NCI-H82 treated with DMSO at 0.1 percent for 48 hours (cell line): ENCODE data around the gene ATP1A2.

ENCODE experiments used
- DNase-seq: peaks from one replicate; lab custom pipeline; 2025; ENCODE audit not compliant: unreplicated experiment; lab: John Stamatoyannopoulos, UW

ATP1A2 gene

GRCh38 chr1:160139840-160140239, 24.3 kb downstream of the ATP1A2 start:
- DNase-seq = no peak

GRCh38 chr1:160143695-160144094, 28.1 kb downstream of the ATP1A2 start:
- no peak for DNase-seq

GRCh38 chr1:160144921-160145320, 29.4 kb downstream of the ATP1A2 start:
- DNase-seq = no peak

- no peak for DNase-seq
These were observed 30.5 kb downstream of the ATP1A2 start for GRCh38 chr1:160146107-160146506.

- DNase-seq = no peak
These were observed 32.6 kb downstream of the ATP1A2 start for GRCh38 chr1:160148121-160148520.

GRCh38 chr1:160149233-160149632, 33.7 kb downstream of the ATP1A2 start:
- DNase-seq = no peak

GRCh38 chr1:160149716-160150115, 34.2 kb downstream of the ATP1A2 start:
- no peak for DNase-seq

- no peak for DNase-seq
These were observed 35.7 kb downstream of the ATP1A2 start, which contains the start of gene ATP1A4 for GRCh38 chr1:160151303-160151702. Gene ATP1A4, plus strand, starts transcription at chr1:160151603. Its CDS starts 438 bp downstream, at chr1:160152041.

- no peak for DNase-seq
These were observed 39.2 kb downstream of the ATP1A2 start for GRCh38 chr1:160154790-160155189.

- no peak for DNase-seq
These were observed 40.8 kb downstream of the ATP1A2 start for GRCh38 chr1:160156361-160156760.

- no peak for DNase-seq
These were observed 41.6 kb downstream of the ATP1A2 start for GRCh38 chr1:160157174-160157573.

GRCh38 chr1:160158031-160158430, 42.5 kb downstream of the ATP1A2 start:
- no peak for DNase-seq

- no peak for DNase-seq
These were observed 43.0 kb downstream of the ATP1A2 start for GRCh38 chr1:160158534-160158933.

- DNase-seq = no peak
These were observed 44.3 kb downstream of the ATP1A2 start for GRCh38 chr1:160159846-160160245.

- DNase-seq = no peak
These were observed 46.6 kb downstream of the ATP1A2 start for GRCh38 chr1:160161965-160162705.

GRCh38 chr1:160162931-160163330, 47.4 kb downstream of the ATP1A2 start:
- DNase-seq = no peak

- no peak for DNase-seq
These were observed 48.1 kb downstream of the ATP1A2 start for GRCh38 chr1:160163615-160164014.

- DNase-seq = no peak
These were observed 48.6 kb downstream of the ATP1A2 start for GRCh38 chr1:160164121-160164520.

- DNase-seq = no peak
These were observed 50.8 kb downstream of the ATP1A2 start for GRCh38 chr1:160166166-160166868.

- DNase-seq = no peak
These were observed 51.5 kb downstream of the ATP1A2 start for GRCh38 chr1:160167056-160167455.

GRCh38 chr1:160167580-160167979, 52.0 kb downstream of the ATP1A2 start:
- no peak for DNase-seq

GRCh38 chr1:160168016-160168415, 52.5 kb downstream of the ATP1A2 start:
- DNase-seq = no peak
